Measurements from ENCODE around the gene CYP39A1. TPM values are rescaled to one million over a fixed set of nuclear protein-coding genes. Genes with fewer than 3 reads are reported as not detected.

Gene CYP39A1
- total RNA-seq, 1 experiment from 2014 or later, result 0.54 TPM

DNA sequence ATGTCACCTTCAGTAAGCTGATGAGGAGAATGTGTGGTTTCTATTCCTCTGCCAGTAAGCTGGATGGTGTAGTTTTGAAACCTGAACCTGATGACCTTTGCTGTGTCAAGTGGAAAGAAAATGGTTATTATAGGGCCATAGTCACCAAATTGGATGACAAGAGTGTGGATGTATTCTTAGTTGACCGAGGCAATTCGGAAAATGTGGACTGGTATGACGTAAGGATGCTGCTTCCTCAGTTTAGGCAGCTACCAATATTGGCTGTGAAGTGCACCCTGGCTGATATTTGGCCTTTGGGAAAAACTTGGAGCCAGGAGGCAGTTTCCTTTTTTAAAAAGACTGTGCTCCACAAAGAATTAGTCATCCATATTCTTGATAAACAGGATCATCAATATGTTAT lies 37.0 kb upstream of the CYP39A1 start:
- Histone ChIP-seq H3K27me3 (ENCODE audit: insufficient read depth, low read length) (no peaks in the 10 kb centered on the region), H2AFZ (ENCODE audit: low read depth, low read length, poor library complexity, severe bottlenecking) (no peak overlapping the region), H3K4me3 (replicated peaks in 1 of 2; ENCODE audit: low read depth in 1 of 2, low read length in 2 of 2) (no peak overlapping the region), H3K4me2 (ENCODE audit: low read length) (no peak overlapping the region), H3K9me2 (ENCODE audit: insufficient read depth) (no peaks in the 10 kb centered on the region), H3K9ac (ENCODE audit: low read length) (no peak overlapping the region), H3K27ac (ENCODE audit: low read depth, low read length) (no peak overlapping the region), H4K20me1 (ENCODE audit: insufficient read depth) (no peaks in the 10 kb centered on the region), H3K36me3 (ENCODE audit: control insufficient read depth in 1 of 2, insufficient read depth in 2 of 2, low read length in 2 of 2) (no peaks in the 10 kb centered on the region), H3K9me3 (ENCODE audit: control insufficient read depth in 1 of 2, insufficient read depth in 1 of 2, low read depth in 1 of 2, low read length in 2 of 2) (no peaks in the 10 kb centered on the region), H3K79me2 (ENCODE audit: insufficient read depth, low read length) (no peaks in the 10 kb centered on the region), H3K4me1 (ENCODE audit: control insufficient read depth in 1 of 2, insufficient read depth in 2 of 2, low read length in 2 of 2) (no peaks in the 10 kb centered on the region)
- ChIA-PET RAD21 (ENCODE audit: low non-redundant PET in 1 of 2, low total read pairs in 2 of 2, uncharacterized antibody in 2 of 2, unreplicated experiment in 2 of 2) (no interaction called here), CTCF (no interaction called here), POLR2A (no interaction called here)
- intact Hi-C loops (cut with micrococcal nuclease), result no loop called here
- DNase-seq (ENCODE audit: low read depth, low spot score), result no peak
- ATAC-seq, result no peak
- no peak for TF ChIP-seq POLR2AphosphoS5 (IDR thresholded peaks at IDR 0.05; ENCODE audit: low read depth, low read length)
- TF ChIP-seq, protein P1, sequence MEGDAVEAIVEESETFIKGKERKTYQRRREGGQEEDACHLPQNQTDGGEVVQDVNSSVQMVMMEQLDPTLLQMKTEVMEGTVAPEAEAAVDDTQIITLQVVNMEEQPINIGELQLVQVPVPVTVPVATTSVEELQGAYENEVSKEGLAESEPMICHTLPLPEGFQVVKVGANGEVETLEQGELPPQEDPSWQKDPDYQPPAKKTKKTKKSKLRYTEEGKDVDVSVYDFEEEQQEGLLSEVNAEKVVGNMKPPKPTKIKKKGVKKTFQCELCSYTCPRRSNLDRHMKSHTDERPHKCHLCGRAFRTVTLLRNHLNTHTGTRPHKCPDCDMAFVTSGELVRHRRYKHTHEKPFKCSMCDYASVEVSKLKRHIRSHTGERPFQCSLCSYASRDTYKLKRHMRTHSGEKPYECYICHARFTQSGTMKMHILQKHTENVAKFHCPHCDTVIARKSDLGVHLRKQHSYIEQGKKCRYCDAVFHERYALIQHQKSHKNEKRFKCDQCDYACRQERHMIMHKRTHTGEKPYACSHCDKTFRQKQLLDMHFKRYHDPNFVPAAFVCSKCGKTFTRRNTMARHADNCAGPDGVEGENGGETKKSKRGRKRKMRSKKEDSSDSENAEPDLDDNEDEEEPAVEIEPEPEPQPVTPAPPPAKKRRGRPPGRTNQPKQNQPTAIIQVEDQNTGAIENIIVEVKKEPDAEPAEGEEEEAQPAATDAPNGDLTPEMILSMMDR (IDR thresholded peaks at IDR 0.05 in 2 of 3, conservative IDR thresholded peaks at IDR 0.05 in 1 of 3; ENCODE audit: borderline replicate concordance in 1 of 3, insufficient read depth in 1 of 3, low read depth in 2 of 3, low read length in 2 of 3), result no peak
- no peak for TF ChIP-seq TCF7L2 (IDR thresholded peaks at IDR 0.05; ENCODE audit: borderline replicate concordance, extremely low read depth, insufficient read depth, insufficient read length)
- TF ChIP-seq FOSL1 (IDR thresholded peaks at IDR 0.05; ENCODE audit: low read depth), result no peak
- no peak for TF ChIP-seq ZFX (IDR thresholded peaks at IDR 0.05)
- TF ChIP-seq SIN3A (IDR thresholded peaks at IDR 0.05; ENCODE audit: low read depth), result no peak
- no peak for TF ChIP-seq SRF (IDR thresholded peaks at IDR 0.05; ENCODE audit: low read depth)
- TF ChIP-seq POLR2A (IDR thresholded peaks at IDR 0.05; ENCODE audit: borderline replicate concordance, extremely low read depth, insufficient read depth, insufficient read length), result no peak
- TF ChIP-seq SP1 (IDR thresholded peaks at IDR 0.05; ENCODE audit: low read depth), result no peak
- TF ChIP-seq EZH2phosphoT487 (IDR thresholded peaks at IDR 0.05; ENCODE audit: borderline replicate concordance), result no peak
- TF ChIP-seq CBX3 (IDR thresholded peaks at IDR 0.05; ENCODE audit: low read depth), result no peak
- TF ChIP-seq, protein P2, sequence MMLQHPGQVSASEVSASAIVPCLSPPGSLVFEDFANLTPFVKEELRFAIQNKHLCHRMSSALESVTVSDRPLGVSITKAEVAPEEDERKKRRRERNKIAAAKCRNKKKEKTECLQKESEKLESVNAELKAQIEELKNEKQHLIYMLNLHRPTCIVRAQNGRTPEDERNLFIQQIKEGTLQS (IDR thresholded peaks at IDR 0.05), result no peak
- no peak for TF ChIP-seq JUND (IDR thresholded peaks at IDR 0.05)
- no peak for TF ChIP-seq EGR1 (IDR thresholded peaks at IDR 0.05; ENCODE audit: low read depth)
- no peak for TF ChIP-seq CEBPB (IDR thresholded peaks at IDR 0.05; ENCODE audit: low read depth)
- no peak for TF ChIP-seq ELF1 (IDR thresholded peaks at IDR 0.05; ENCODE audit: borderline replicate concordance, low read depth)
- TF ChIP-seq, protein P3, sequence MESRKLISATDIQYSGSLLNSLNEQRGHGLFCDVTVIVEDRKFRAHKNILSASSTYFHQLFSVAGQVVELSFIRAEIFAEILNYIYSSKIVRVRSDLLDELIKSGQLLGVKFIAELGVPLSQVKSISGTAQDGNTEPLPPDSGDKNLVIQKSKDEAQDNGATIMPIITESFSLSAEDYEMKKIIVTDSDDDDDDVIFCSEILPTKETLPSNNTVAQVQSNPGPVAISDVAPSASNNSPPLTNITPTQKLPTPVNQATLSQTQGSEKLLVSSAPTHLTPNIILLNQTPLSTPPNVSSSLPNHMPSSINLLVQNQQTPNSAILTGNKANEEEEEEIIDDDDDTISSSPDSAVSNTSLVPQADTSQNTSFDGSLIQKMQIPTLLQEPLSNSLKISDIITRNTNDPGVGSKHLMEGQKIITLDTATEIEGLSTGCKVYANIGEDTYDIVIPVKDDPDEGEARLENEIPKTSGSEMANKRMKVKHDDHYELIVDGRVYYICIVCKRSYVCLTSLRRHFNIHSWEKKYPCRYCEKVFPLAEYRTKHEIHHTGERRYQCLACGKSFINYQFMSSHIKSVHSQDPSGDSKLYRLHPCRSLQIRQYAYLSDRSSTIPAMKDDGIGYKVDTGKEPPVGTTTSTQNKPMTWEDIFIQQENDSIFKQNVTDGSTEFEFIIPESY (IDR thresholded peaks at IDR 0.05; ENCODE audit: extremely low read depth, insufficient replicate concordance, low read length), result no peak
- no TSS peak for BruUV-seq (replicated peaks)
